Spleen (tissue), 7 donors: ENCODE measurements around the gene AKR1D1.

Source experiments
- POLR2A ChIP-seq, 3 donors: fragments of 450-650 bp; IDR thresholded peaks; one replicate each; pipeline ENCODE4 v1.5.1; 2017; ENCODE audit warnings: antibody characterized with exemption in 3 of 3, mild to moderate bottlenecking in 1 of 3
- TF ChIP-seq, protein P1 (sequence below), 11 experiments: fragments of 200-600 bp in 7 of 11; fragments of 450-650 bp in 4 of 11; sonication (generic) in 4 of 11; IDR thresholded peaks in 8 of 11; conservative IDR thresholded peaks in 3 of 11; 1 replicate in 7 of 11; 2 replicates in 4 of 11; pipeline versions ENCODE4 v1.4.0 to v1.8.0; 2016 to 2021; ENCODE audit warnings: antibody characterized with exemption in 11 of 11, inconsistent platforms in 4 of 11, mild to moderate bottlenecking in 1 of 11
- donor health status: DM: no; HTN: no; CAD: no; lungs with moderate emphysema.
- donor health status: DM: no; HTN: no; CAD: no.
- donor health status: DM: no; HTN: no; CAD: no.

DNA sequence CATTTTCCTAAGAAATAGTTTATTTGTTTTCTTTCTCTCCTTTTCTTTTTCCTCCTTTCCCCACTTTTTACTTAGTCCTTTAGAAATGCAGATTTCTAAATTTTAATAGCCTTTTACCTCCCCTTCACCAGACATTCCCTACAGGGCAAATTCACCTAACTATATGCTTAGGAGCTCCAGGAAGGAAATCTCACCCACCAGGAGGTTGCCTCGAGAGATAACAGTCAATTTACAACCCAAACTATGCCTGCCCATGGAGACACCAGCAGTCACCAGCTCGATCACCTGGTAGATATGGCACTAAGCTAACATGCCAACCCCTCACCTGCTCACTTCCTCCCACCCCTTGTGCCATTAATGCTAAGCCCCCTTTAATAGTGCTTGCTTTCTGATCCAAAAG is 49.2 kb upstream of the AKR1D1 start:
- TF ChIP-seq POLR2A (IDR thresholded peaks at IDR 0.05) = no peak
- TF ChIP-seq, protein P1, sequence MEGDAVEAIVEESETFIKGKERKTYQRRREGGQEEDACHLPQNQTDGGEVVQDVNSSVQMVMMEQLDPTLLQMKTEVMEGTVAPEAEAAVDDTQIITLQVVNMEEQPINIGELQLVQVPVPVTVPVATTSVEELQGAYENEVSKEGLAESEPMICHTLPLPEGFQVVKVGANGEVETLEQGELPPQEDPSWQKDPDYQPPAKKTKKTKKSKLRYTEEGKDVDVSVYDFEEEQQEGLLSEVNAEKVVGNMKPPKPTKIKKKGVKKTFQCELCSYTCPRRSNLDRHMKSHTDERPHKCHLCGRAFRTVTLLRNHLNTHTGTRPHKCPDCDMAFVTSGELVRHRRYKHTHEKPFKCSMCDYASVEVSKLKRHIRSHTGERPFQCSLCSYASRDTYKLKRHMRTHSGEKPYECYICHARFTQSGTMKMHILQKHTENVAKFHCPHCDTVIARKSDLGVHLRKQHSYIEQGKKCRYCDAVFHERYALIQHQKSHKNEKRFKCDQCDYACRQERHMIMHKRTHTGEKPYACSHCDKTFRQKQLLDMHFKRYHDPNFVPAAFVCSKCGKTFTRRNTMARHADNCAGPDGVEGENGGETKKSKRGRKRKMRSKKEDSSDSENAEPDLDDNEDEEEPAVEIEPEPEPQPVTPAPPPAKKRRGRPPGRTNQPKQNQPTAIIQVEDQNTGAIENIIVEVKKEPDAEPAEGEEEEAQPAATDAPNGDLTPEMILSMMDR (IDR thresholded peaks at IDR 0.05 in 8 of 11, conservative IDR thresholded peaks at IDR 0.05 in 3 of 11) = no peak
